HL-60 (cell line): ENCODE measurements around the gene SLC39A9.

Experiments used
- DNase-seq, 2 experiments: peaks; one replicate each; pipeline ENCODE4 v3.0.0-alpha.2; 2010 to 2020; ENCODE audit warnings: low read depth in 1 of 2, low spot score in 1 of 2
- H3K27ac ChIP-seq: fragments of 250-450 bp; sonication (Bioruptor Pico); replicated peaks from 2 replicates; pipeline ENCODE4 v1.5.1; 2020; ENCODE audit warnings: mild to moderate bottlenecking, moderate library complexity
- H3K27me3 ChIP-seq: fragments of 250-450 bp; sonication (Bioruptor Pico); 2 replicates; pipeline ENCODE4 v1.5.1; 2021; ENCODE audit warnings: mild to moderate bottlenecking, moderate library complexity; ENCODE audit not compliant: insufficient read depth, poor library complexity, severe bottlenecking
- H3K4me3 ChIP-seq: replicated peaks from 2 replicates; pipeline ENCODE4 v1.5.1; 2011; ENCODE audit warnings: mild to moderate bottlenecking, control low read depth, low read length; ENCODE audit not compliant: insufficient read depth
- GABPA ChIP-seq: IDR thresholded peaks from 2 replicates; pipeline ENCODE4 v1.6.1; 2012; ENCODE audit warnings: low read depth
- POLR2AphosphoS5 ChIP-seq: IDR thresholded peaks from 2 replicates; pipeline ENCODE4 v1.6.1; 2012; ENCODE audit warnings: low read depth
- SPI1 ChIP-seq: IDR thresholded peaks from 2 replicates; pipeline ENCODE4 v1.6.1; 2012; ENCODE audit warnings: low read depth, mild to moderate bottlenecking, borderline replicate concordance
- TF ChIP-seq, protein P1 (sequence below): IDR thresholded peaks from 2 replicates; pipeline ENCODE4 v1.6.1; 2012; ENCODE audit warnings: low read depth; ENCODE audit not compliant: insufficient replicate concordance
- TF ChIP-seq, protein P2 (sequence below): IDR thresholded peaks from one replicate; pipeline ENCODE4 v1.5.1; 2011; ENCODE audit warnings: low read length, control low read depth, inconsistent platforms; ENCODE audit not compliant: insufficient read depth

The SLC39A9 gene

DNA sequence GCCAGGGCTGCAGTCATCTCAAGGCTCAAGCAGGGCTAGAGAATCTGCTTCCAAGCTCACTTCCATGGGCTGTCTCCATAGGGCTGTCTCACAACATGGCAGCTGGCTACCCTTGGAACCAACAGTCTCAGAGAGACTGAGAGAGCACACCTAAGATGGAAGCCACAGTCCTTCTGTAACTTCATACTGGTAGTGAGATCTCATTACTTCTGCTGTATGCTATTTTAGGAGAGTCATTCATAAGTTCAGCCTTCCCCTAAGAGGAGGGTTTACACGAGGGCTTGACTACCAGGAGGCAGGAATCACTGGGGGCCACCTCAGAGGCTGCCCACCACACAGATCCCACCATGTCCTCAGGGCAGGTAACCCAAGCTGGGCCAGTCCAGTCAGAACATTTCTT is 30.1 kb upstream of the SLC39A9 start:
- Histone ChIP-seq H3K4me3 (no peak overlapping the region), H3K27ac (no peak overlapping the region), H3K27me3 (no peaks in the 10 kb centered on the region)
- DNase-seq, result no peak
- TF ChIP-seq, protein P1, sequence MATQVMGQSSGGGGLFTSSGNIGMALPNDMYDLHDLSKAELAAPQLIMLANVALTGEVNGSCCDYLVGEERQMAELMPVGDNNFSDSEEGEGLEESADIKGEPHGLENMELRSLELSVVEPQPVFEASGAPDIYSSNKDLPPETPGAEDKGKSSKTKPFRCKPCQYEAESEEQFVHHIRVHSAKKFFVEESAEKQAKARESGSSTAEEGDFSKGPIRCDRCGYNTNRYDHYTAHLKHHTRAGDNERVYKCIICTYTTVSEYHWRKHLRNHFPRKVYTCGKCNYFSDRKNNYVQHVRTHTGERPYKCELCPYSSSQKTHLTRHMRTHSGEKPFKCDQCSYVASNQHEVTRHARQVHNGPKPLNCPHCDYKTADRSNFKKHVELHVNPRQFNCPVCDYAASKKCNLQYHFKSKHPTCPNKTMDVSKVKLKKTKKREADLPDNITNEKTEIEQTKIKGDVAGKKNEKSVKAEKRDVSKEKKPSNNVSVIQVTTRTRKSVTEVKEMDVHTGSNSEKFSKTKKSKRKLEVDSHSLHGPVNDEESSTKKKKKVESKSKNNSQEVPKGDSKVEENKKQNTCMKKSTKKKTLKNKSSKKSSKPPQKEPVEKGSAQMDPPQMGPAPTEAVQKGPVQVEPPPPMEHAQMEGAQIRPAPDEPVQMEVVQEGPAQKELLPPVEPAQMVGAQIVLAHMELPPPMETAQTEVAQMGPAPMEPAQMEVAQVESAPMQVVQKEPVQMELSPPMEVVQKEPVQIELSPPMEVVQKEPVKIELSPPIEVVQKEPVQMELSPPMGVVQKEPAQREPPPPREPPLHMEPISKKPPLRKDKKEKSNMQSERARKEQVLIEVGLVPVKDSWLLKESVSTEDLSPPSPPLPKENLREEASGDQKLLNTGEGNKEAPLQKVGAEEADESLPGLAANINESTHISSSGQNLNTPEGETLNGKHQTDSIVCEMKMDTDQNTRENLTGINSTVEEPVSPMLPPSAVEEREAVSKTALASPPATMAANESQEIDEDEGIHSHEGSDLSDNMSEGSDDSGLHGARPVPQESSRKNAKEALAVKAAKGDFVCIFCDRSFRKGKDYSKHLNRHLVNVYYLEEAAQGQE, result no peak
- TF ChIP-seq SPI1 (no peak), POLR2AphosphoS5 (no peak), GABPA (no peak)
- TF ChIP-seq, protein P2, sequence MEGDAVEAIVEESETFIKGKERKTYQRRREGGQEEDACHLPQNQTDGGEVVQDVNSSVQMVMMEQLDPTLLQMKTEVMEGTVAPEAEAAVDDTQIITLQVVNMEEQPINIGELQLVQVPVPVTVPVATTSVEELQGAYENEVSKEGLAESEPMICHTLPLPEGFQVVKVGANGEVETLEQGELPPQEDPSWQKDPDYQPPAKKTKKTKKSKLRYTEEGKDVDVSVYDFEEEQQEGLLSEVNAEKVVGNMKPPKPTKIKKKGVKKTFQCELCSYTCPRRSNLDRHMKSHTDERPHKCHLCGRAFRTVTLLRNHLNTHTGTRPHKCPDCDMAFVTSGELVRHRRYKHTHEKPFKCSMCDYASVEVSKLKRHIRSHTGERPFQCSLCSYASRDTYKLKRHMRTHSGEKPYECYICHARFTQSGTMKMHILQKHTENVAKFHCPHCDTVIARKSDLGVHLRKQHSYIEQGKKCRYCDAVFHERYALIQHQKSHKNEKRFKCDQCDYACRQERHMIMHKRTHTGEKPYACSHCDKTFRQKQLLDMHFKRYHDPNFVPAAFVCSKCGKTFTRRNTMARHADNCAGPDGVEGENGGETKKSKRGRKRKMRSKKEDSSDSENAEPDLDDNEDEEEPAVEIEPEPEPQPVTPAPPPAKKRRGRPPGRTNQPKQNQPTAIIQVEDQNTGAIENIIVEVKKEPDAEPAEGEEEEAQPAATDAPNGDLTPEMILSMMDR, result no peak

DNA sequence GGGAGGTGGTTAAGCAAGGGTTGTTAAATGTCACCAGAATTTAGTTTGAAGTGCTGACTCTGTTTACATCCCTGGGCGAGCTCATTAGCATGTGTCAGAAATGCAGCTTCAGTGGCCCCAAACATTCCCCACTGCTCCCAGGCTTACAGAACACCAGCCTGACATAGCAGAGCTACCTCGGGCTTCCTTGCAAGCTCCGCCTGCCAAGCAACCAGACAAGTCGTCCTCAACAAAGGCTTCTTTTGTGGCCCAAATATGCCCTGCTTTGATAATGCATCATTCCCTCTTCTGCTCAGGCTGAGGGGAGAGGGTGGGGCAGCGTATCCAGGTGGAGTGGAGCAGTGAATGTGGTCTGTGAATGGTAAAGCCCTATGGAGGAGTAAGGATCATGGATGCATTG is 28.4 kb upstream of the SLC39A9 start:
- Histone ChIP-seq H3K27me3 (no peaks in the 10 kb centered on the region), H3K27ac (no peak overlapping the region), H3K4me3 (no peak overlapping the region)
- no peak for DNase-seq
- TF ChIP-seq POLR2AphosphoS5 (no peak), SPI1 (no peak), GABPA (no peak)
- TF ChIP-seq, protein P2, result no peak
- TF ChIP-seq, protein P1, result no peak

DNA sequence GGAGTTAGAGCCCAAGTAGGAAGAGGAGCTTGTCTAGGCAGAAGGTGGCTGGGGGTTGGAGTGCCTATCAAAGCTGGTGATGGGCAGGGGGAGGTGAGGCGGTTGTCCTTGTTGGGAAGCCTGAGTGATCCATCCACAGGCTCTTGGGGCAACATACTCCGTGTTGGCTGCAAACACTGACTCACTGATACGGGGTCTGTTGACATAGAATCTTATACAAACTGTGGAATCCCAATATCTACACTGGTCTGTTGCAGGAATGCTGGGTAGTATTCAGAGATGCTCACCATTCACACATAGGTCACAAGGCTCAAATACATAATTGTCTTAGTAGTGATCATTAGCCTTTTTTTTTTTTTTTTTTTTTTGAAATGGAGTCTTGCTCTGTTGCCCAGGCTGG is 26.3 kb upstream of the SLC39A9 start:
- no peak overlapping the region for H3K4me3 ChIP-seq
- H3K27me3 ChIP-seq, result no peaks in the 10 kb centered on the region
- no peak for DNase-seq
- H3K27ac ChIP-seq, result no peak overlapping the region
- no peak for TF ChIP-seq SPI1
- no peak for TF ChIP-seq POLR2AphosphoS5
- TF ChIP-seq, protein P2, result no peak
- no peak for TF ChIP-seq GABPA
- TF ChIP-seq, protein P1, result no peak
